OCI-LY1 (cell line): Measurements from ENCODE around the gene ZFR.

Source experiments
- H2AFZ ChIP-seq: fragments of 200-600 bp; sonication (generic), shearing (Covaris generic); 2 replicates; pipeline ENCODE4 v1.6.0; 2014; ENCODE audit warnings: antibody characterized with exemption, mild to moderate bottlenecking, low read length
- H3F3A ChIP-seq: fragments of 200-600 bp; sonication (generic), shearing (Covaris generic); 2 replicates; pipeline ENCODE4 v1.6.0; 2014; ENCODE audit warnings: mild to moderate bottlenecking, antibody characterized with exemption, low read length, moderate library complexity; ENCODE audit not compliant: insufficient read depth
- H3K27ac ChIP-seq: fragments of 200-600 bp; sonication (generic); 2 replicates; pipeline ENCODE4 v1.5.1; 2014; ENCODE audit warnings: low read length, mixed run types, mild to moderate bottlenecking, low read depth; ENCODE audit not compliant: poor library complexity, severe bottlenecking
- H3K27me3 ChIP-seq: fragments of 200-600 bp; sonication (generic); 2 replicates; pipeline ENCODE4 v1.6.0; 2014; ENCODE audit warnings: antibody characterized with exemption, mild to moderate bottlenecking, low read length, moderate library complexity; ENCODE audit not compliant: insufficient read depth
- H3K36me3 ChIP-seq: fragments of 200-600 bp; sonication (generic); 2 replicates; pipeline ENCODE4 v1.6.1; 2014; ENCODE audit warnings: mild to moderate bottlenecking, antibody characterized with exemption, low read length, moderate library complexity, mixed read lengths; ENCODE audit not compliant: insufficient read depth
- H3K4me1 ChIP-seq: fragments of 200-600 bp; sonication (generic); 2 replicates; pipeline ENCODE4 v1.5.1; 2014; ENCODE audit warnings: mild to moderate bottlenecking, low read length, moderate library complexity; ENCODE audit not compliant: insufficient read depth, severe bottlenecking
- H3K4me2 ChIP-seq: fragments of 200-600 bp; sonication (generic), shearing (Covaris generic); 2 replicates; pipeline ENCODE4 v1.6.1; 2014; ENCODE audit warnings: low read length
- H3K4me3 ChIP-seq: fragments of 200-600 bp; sonication (generic); 2 replicates; pipeline ENCODE4 v1.5.1; 2014; ENCODE audit warnings: low read length, low read depth, mild to moderate bottlenecking, mixed read lengths; ENCODE audit not compliant: poor library complexity, severe bottlenecking
- H3K79me2 ChIP-seq: fragments of 200-600 bp; shearing (Covaris generic); 2 replicates; pipeline ENCODE4 v1.6.1; 2016; ENCODE audit warnings: mixed run types, low read length, mixed read lengths; ENCODE audit not compliant: insufficient read depth
- H3K9ac ChIP-seq: fragments of 200-600 bp; sonication (generic), shearing (Covaris generic); 2 replicates; pipeline ENCODE4 v1.6.1; 2014; ENCODE audit warnings: mild to moderate bottlenecking, low read length, mixed read lengths
- H3K9me2 ChIP-seq: fragments of 200-600 bp; sonication (generic), shearing (Covaris generic); 2 replicates; pipeline ENCODE4 v1.6.1; 2014; ENCODE audit warnings: low read depth, mild to moderate bottlenecking, low read length, mixed read lengths
- H3K9me3 ChIP-seq: fragments of 200-600 bp; shearing (Covaris generic); 2 replicates; pipeline ENCODE4 v1.6.1; 2014; ENCODE audit warnings: low read length, mixed read lengths
- H4K20me1 ChIP-seq: fragments of 200-600 bp; sonication (generic), shearing (Covaris generic); 2 replicates; pipeline ENCODE4 v1.6.0; 2016; ENCODE audit warnings: mild to moderate bottlenecking, low read length; ENCODE audit not compliant: insufficient read depth
- EZH2 ChIP-seq: fragments of 200-600 bp; sonication (generic), shearing (Covaris generic); IDR thresholded peaks from 2 replicates; pipeline ENCODE4 v1.8.0; 2017; ENCODE audit warnings: borderline replicate concordance, mixed run types, mild to moderate bottlenecking, antibody characterized with exemption, low read length, moderate library complexity, mixed read lengths
- TF ChIP-seq, protein P1 (sequence below): fragments of 200-600 bp; sonication (generic), shearing (Covaris generic); IDR thresholded peaks from 2 replicates; pipeline ENCODE4 v1.5.1; 2017; ENCODE audit warnings: mild to moderate bottlenecking, antibody characterized with exemption, low read length, moderate library complexity, mixed read lengths

Gene ZFR

GRCh38 chr5:32332966-32333365 is 111.6 kb downstream of the ZFR start:
- Histone ChIP-seq H3K9me2 (no peaks in the 10 kb centered on the region), H3K9me3 (no peaks in the 10 kb centered on the region), H3K4me1 (no peaks in the 10 kb centered on the region), H3K27ac (no peak overlapping the region), H3K4me3 (no peak overlapping the region), H3K36me3 (no peaks in the 10 kb centered on the region), H4K20me1 (no peaks in the 10 kb centered on the region), H3F3A (no peaks in the 10 kb centered on the region), H3K27me3 (no peaks in the 10 kb centered on the region), H3K79me2 (no peaks in the 10 kb centered on the region), H2AFZ (no peak overlapping the region), H3K9ac (no peak overlapping the region), H3K4me2 (no peak overlapping the region)
- no peak for TF ChIP-seq EZH2
- TF ChIP-seq, protein P1, sequence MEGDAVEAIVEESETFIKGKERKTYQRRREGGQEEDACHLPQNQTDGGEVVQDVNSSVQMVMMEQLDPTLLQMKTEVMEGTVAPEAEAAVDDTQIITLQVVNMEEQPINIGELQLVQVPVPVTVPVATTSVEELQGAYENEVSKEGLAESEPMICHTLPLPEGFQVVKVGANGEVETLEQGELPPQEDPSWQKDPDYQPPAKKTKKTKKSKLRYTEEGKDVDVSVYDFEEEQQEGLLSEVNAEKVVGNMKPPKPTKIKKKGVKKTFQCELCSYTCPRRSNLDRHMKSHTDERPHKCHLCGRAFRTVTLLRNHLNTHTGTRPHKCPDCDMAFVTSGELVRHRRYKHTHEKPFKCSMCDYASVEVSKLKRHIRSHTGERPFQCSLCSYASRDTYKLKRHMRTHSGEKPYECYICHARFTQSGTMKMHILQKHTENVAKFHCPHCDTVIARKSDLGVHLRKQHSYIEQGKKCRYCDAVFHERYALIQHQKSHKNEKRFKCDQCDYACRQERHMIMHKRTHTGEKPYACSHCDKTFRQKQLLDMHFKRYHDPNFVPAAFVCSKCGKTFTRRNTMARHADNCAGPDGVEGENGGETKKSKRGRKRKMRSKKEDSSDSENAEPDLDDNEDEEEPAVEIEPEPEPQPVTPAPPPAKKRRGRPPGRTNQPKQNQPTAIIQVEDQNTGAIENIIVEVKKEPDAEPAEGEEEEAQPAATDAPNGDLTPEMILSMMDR: no peak

- Histone ChIP-seq H3K79me2 (no peaks in the 10 kb centered on the region), H3K27me3 (no peaks in the 10 kb centered on the region), H3F3A (no peaks in the 10 kb centered on the region), H3K9me3 (no peaks in the 10 kb centered on the region), H3K36me3 (no peaks in the 10 kb centered on the region), H4K20me1 (no peaks in the 10 kb centered on the region), H2AFZ (no peak overlapping the region), H3K4me3 (no peak overlapping the region), H3K4me2 (no peak overlapping the region), H3K27ac (no peak overlapping the region), H3K9ac (no peak overlapping the region), H3K4me1 (no peaks in the 10 kb centered on the region), H3K9me2 (no peaks in the 10 kb centered on the region)
- no peak for TF ChIP-seq EZH2
- TF ChIP-seq, protein P1: no peak
These were observed 112.2 kb downstream of the ZFR start for GRCh38 chr5:32332361-32332760.

GRCh38 chr5:32331935-32332274 is 112.6 kb downstream of the ZFR start:
- Histone ChIP-seq H3K4me2 (no peak overlapping the region), H3K9me3 (no peaks in the 10 kb centered on the region), H3K4me3 (no peak overlapping the region), H3K36me3 (no peaks in the 10 kb centered on the region), H3K27me3 (no peaks in the 10 kb centered on the region), H3K27ac (no peak overlapping the region), H3K79me2 (no peaks in the 10 kb centered on the region), H4K20me1 (no peaks in the 10 kb centered on the region), H3K4me1 (no peaks in the 10 kb centered on the region), H3F3A (no peaks in the 10 kb centered on the region), H2AFZ (no peak overlapping the region), H3K9me2 (no peaks in the 10 kb centered on the region), H3K9ac (no peak overlapping the region)
- no peak for TF ChIP-seq EZH2
- TF ChIP-seq, protein P1: no peak
